Spleen (tissue), 11 donors: ENCODE measurements around the gene ZNF214. TPM values are rescaled to one million over a fixed set of nuclear protein-coding genes. Genes with fewer than 3 reads are reported as not detected.

Experiments
- DNase-seq: peaks from one replicate; pipeline ENCODE4 v3.0.0-alpha.2; 2020
- H3K27ac ChIP-seq, 8 donors: fragments of 200-600 bp; sonication (generic) in 7 of 8; 1 replicate in 4 of 8; 2 replicates in 4 of 8; pipeline versions ENCODE4 v1.5.0 to v1.8.0; 2016 to 2021; ENCODE audit warnings: inconsistent platforms in 4 of 8, mild to moderate bottlenecking in 4 of 8, moderate library complexity in 1 of 8
- H3K27me3 ChIP-seq, 7 donors: fragments of 200-600 bp; sonication (generic) in 6 of 7; replicated peaks in 1 of 7; 1 replicate in 4 of 7; 2 replicates in 3 of 7; pipeline versions ENCODE4 v1.5.0 to v1.8.0; 2016 to 2021; ENCODE audit warnings: inconsistent platforms in 3 of 7, mild to moderate bottlenecking in 1 of 7
- H3K36me3 ChIP-seq, 6 donors: fragments of 200-600 bp; sonication (generic) in 5 of 6; 1 replicate in 4 of 6; 2 replicates in 2 of 6; pipeline versions ENCODE4 v1.5.0 to v1.8.0; 2016 to 2021; ENCODE audit warnings: inconsistent platforms in 2 of 6
- H3K4me1 ChIP-seq, 6 donors: fragments of 200-600 bp; sonication (generic) in 5 of 6; 1 replicate in 3 of 6; 2 replicates in 3 of 6; pipeline versions ENCODE4 v1.5.0 to v1.8.0; 2016 to 2021; ENCODE audit warnings: inconsistent platforms in 3 of 6
- H3K4me3 ChIP-seq, 8 donors: fragments of 200-600 bp; sonication (generic) in 7 of 8; 1 replicate in 4 of 8; 2 replicates in 4 of 8; pipeline versions ENCODE4 v1.5.0 to v1.8.0; 2016 to 2021; ENCODE audit warnings: inconsistent platforms in 4 of 8, mild to moderate bottlenecking in 4 of 8, moderate library complexity in 2 of 8
- H3K9me3 ChIP-seq, 8 donors: fragments of 200-600 bp; sonication (generic) in 7 of 8; 1 replicate in 4 of 8; 2 replicates in 4 of 8; pipeline versions ENCODE4 v1.5.0 to v1.8.0; 2016 to 2021; ENCODE audit warnings: inconsistent platforms in 4 of 8
- POLR2A ChIP-seq, 3 donors: fragments of 450-650 bp; IDR thresholded peaks; one replicate each; pipeline ENCODE4 v1.5.1; 2017; ENCODE audit warnings: antibody characterized with exemption in 3 of 3, mild to moderate bottlenecking in 1 of 3
- POLR2AphosphoS5 ChIP-seq, 3 donors: sonication (generic); formaldehyde crosslinking; IDR thresholded peaks; one replicate each; pipeline ENCODE4 v1.5.1; 2017; ENCODE audit warnings: antibody characterized with exemption in 3 of 3
- WGBS, 5 donors: extraction: QIAGEN DNeasy Blood & Tissue Kit in 3 of 5; methylation state at CpG; one replicate each; pipeline versions ENCODE4 v1.1.5 to v1.1.7; 2013 to 2018; 5-methylcytosine and 5-hydroxymethylcytosine counted together
- intact Hi-C: fragments of 100-400 bp; cut with DNase I; formaldehyde crosslinking; loops from one replicate; pipeline ENCODE4 v1.15.0; 2023; ENCODE audit warnings: low total_unique reads
- polyA plus RNA-seq, 3 donors: library from polyadenylated mRNA; stranded (reverse); fragments of 200-250 nt; gene quantifications; one replicate each; pipeline ENCODE4 v1.2.1, GENCODE V29; 2013
- total RNA-seq, 7 donors: library from RNA; depleted of rRNA in 3 of 7; stranded (reverse); fragments of >200 nt in 3 of 7; fragmentation: NEBNext Ultra II Directional in 4 of 7; extraction: Animal tissue kit (Norgen Biotek cat#: 25700) in 4 of 7; gene quantifications; one replicate each; pipeline versions ENCODE4 v1.1.0 to v1.2.1, GENCODE V29; 2016 to 2021
- TF ChIP-seq, protein P1 (sequence below), 11 experiments: fragments of 200-600 bp in 7 of 11; fragments of 450-650 bp in 4 of 11; sonication (generic) in 4 of 11; IDR thresholded peaks in 8 of 11; conservative IDR thresholded peaks in 3 of 11; 1 replicate in 7 of 11; 2 replicates in 4 of 11; pipeline versions ENCODE4 v1.4.0 to v1.8.0; 2016 to 2021; ENCODE audit warnings: antibody characterized with exemption in 11 of 11, inconsistent platforms in 4 of 11, mild to moderate bottlenecking in 1 of 11
- donor health status: healthy with polysubstance abuse.
- donor health status: DM: no; HTN: no; CAD: no; lungs with moderate emphysema.
- donor health status: DM: no; HTN: no; CAD: no.
- donor health status: Bipolar disorder and iron deficiency.
- donor health status: healthy.
- donor health status: DM: no; HTN: no; CAD: no.
- donor health status: DM: yes; HTN: yes; CAD: no.

The ZNF214 gene
- total and polyA plus RNA-seq, 10 donors, result 0.06 to 1.5 (median 0.59) TPM; not detected in 1

DNA sequence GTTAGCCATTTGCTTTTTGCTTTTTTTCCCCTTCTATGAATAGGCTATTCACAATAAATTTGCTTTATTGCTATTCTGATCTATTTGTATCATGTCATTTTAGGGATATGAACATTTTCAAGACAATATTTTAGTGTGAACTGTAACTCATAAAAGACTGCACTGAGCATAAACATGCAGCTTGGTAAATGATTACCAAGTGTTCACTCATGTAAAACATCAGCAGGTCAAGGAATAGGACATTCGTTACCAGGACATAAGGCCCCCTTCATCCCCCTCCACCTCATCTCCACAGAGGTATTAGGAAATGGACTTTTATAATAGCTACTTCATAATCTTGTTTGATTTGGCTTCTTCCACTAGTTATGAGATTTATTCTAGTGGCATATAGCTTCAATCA lies 12.5 kb upstream of the ZNF214 start:
- Histone ChIP-seq H3K27ac (no peak overlapping the region), H3K4me3 (no peak overlapping the region), H3K27me3 (no peaks in the 10 kb centered on the region), H3K36me3 (no peaks in the 10 kb centered on the region), H3K9me3 (no peaks in the 10 kb centered on the region), H3K4me1 (no peaks in the 10 kb centered on the region)
- WGBS, 5 donors, result 0 to 42% (median 4%) methylated on average over 1 of the region's 1 CpG
- intact Hi-C loops, result no loop called here
- no peak for DNase-seq
- TF ChIP-seq POLR2AphosphoS5 (IDR thresholded peaks at IDR 0.05), result no peak
- TF ChIP-seq POLR2A (IDR thresholded peaks at IDR 0.05), result no peak
- TF ChIP-seq, protein P1, sequence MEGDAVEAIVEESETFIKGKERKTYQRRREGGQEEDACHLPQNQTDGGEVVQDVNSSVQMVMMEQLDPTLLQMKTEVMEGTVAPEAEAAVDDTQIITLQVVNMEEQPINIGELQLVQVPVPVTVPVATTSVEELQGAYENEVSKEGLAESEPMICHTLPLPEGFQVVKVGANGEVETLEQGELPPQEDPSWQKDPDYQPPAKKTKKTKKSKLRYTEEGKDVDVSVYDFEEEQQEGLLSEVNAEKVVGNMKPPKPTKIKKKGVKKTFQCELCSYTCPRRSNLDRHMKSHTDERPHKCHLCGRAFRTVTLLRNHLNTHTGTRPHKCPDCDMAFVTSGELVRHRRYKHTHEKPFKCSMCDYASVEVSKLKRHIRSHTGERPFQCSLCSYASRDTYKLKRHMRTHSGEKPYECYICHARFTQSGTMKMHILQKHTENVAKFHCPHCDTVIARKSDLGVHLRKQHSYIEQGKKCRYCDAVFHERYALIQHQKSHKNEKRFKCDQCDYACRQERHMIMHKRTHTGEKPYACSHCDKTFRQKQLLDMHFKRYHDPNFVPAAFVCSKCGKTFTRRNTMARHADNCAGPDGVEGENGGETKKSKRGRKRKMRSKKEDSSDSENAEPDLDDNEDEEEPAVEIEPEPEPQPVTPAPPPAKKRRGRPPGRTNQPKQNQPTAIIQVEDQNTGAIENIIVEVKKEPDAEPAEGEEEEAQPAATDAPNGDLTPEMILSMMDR (IDR thresholded peaks at IDR 0.05 in 8 of 11, conservative IDR thresholded peaks at IDR 0.05 in 3 of 11), result no peak

DNA sequence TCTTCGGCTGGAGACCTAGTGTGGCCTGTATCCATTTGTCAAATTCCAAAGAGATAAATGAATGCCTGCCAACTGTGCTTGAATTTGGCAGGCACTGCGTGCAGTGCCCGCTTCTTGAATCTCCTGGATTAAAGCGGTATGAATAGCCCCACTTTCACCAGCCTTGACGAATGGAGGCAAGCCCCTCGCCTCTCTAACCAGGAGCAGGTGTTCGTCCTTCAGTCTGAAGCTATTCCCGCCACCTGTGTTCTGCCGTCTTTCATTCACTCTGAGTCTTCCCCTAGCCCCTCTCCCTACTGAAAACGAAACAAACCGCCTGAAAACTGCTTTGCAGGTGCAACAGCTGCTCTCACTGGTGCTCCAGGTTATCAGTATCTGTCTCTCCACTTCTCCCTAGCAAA lies 11.3 kb upstream of the ZNF214 start:
- no peak overlapping the region for H3K27ac ChIP-seq
- WGBS, 5 donors, result 75 to 83% (median 77%) methylated on average over 11 of the region's 11 CpGs
- H3K4me3 ChIP-seq, result no peak overlapping the region
- intact Hi-C loops, result no loop called here
- DNase-seq, result no peak
- H3K9me3 ChIP-seq, result no peaks in the 10 kb centered on the region
- H3K4me1 ChIP-seq, result no peaks in the 10 kb centered on the region
- TF ChIP-seq, protein P1 (IDR thresholded peaks at IDR 0.05 in 8 of 11, conservative IDR thresholded peaks at IDR 0.05 in 3 of 11), result no peak
- no peak for TF ChIP-seq POLR2AphosphoS5 (IDR thresholded peaks at IDR 0.05)
- no peaks in the 10 kb centered on the region for H3K36me3 ChIP-seq
- H3K27me3 ChIP-seq, result no peaks in the 10 kb centered on the region

DNA sequence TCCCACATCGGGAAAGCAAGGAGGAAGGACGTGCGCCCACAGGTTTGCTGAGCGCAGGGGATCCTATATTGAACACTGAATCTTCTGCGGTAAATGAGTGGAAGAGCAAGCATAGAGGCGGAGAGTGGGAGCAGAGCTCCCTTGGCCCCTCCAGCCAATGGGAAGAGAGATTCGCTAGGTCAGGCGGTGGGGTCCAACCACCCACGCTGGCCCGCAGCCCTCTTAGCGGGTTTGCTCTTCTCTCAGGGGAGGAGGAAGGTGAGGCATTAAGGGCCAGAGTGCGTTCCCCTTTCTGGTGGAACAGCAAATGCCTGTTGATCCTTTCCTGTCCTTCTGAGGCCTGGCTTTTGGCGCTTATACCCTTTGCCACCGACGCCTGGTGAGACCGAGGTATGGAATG lies 10.7 kb upstream of the ZNF214 start:
- Histone ChIP-seq H3K4me3 (no peak overlapping the region), H3K27ac (no peak overlapping the region), H3K4me1 (no peaks in the 10 kb centered on the region), H3K27me3 (no peaks in the 10 kb centered on the region), H3K36me3 (no peaks in the 10 kb centered on the region), H3K9me3 (no peaks in the 10 kb centered on the region)
- WGBS, 5 donors, result 82 to 88% (median 85%) methylated on average over 16 of the region's 16 CpGs
- no peak for TF ChIP-seq POLR2AphosphoS5 (IDR thresholded peaks at IDR 0.05)
- TF ChIP-seq, protein P1 (IDR thresholded peaks at IDR 0.05 in 8 of 11, conservative IDR thresholded peaks at IDR 0.05 in 3 of 11), result no peak
- intact Hi-C loops, result no loop called here
- DNase-seq, result no peak

DNA sequence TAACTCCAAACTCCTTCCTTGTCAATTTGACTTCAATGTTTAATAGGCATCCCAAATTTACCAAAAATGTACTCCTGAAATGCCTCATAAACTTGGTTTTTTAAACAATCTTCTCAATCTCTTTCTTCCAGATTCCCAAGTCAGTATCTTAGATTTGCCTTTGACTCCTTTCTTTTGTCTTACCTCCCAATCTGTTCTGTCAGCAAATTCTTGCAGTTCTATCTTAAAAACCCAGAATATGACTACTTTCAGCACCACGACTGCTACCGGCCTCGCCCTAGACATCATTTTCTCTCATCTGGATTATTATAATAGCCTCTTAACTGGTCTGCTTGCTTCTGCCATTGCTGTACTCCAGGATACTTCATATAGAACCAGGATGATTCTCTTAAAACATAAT lies 8.0 kb upstream of the ZNF214 start:
- WGBS, 5 donors, result 81 to 91% (median 88%) methylated on average over 3 of the region's 3 CpGs
- TF ChIP-seq POLR2A (IDR thresholded peaks at IDR 0.05), result no peak
- TF ChIP-seq, protein P1 (IDR thresholded peaks at IDR 0.05 in 8 of 11, conservative IDR thresholded peaks at IDR 0.05 in 3 of 11), result no peak
- no peak for TF ChIP-seq POLR2AphosphoS5 (IDR thresholded peaks at IDR 0.05)
- DNase-seq, result no peak
- no peaks in the 10 kb centered on the region for H3K9me3 ChIP-seq
- no peak overlapping the region for H3K27ac ChIP-seq
- H3K36me3 ChIP-seq, result no peaks in the 10 kb centered on the region
- H3K27me3 ChIP-seq, result peaks cover 0 to 8% (median 0%) of the 10 kb centered on the region in 7 donors
- no peaks in the 10 kb centered on the region for H3K4me1 ChIP-seq
- no peak overlapping the region for H3K4me3 ChIP-seq
- intact Hi-C loops, result no loop called here
